H4 (cell line): ENCODE measurements around the gene CLINT1. TPM values are rescaled to one million over a fixed set of nuclear protein-coding genes. Genes with fewer than 3 reads are reported as not detected.

ENCODE experiments used
- DNase-seq: peaks from one replicate; pipeline ENCODE4 v3.0.0-alpha.2; 2015; ENCODE audit warnings: low spot score
- total RNA-seq: library from RNA; depleted of rRNA; stranded (reverse); fragments of >200 nt; shearing (Covaris generic); gene quantifications from 2 replicates; pipeline ENCODE4 v1.2.3, GENCODE V29; 2014; rRNA removed

CLINT1 gene
- total RNA-seq, 1 experiment from 2014 or later = 43.3 TPM

GRCh38 chr5:157758706-157759105 lies 100.2 kb downstream of the CLINT1 start:
- no peak for DNase-seq

GRCh38 chr5:157756122-157756521 lies 102.8 kb downstream of the CLINT1 start:
- no peak for DNase-seq

GRCh38 chr5:157750320-157750719 lies 108.6 kb downstream of the CLINT1 start:
- no peak for DNase-seq

GRCh38 chr5:157749462-157749799 lies 109.5 kb downstream of the CLINT1 start:
- no peak for DNase-seq

- peak; percentile 25 for DNase-seq
These were observed 110.0 kb downstream of the CLINT1 start for GRCh38 chr5:157748760-157749461.

- DNase-seq = no peak
These were observed 110.9 kb downstream of the CLINT1 start for GRCh38 chr5:157747766-157748700.

GRCh38 chr5:157747173-157747740 lies 111.7 kb downstream of the CLINT1 start:
- no peak for DNase-seq

GRCh38 chr5:157745041-157745456 lies 113.9 kb downstream of the CLINT1 start:
- DNase-seq = no peak

- no peak for DNase-seq
These were observed 114.6 kb downstream of the CLINT1 start for GRCh38 chr5:157744051-157745011.

GRCh38 chr5:157743163-157744050 lies 115.5 kb downstream of the CLINT1 start, which contains the start of gene LSM11:
Gene LSM11, plus strand, starts transcription at chr5:157743712. Its CDS starts 39 bp downstream, at chr5:157743751.
- peak; percentile 71 for DNase-seq

- no peak for DNase-seq
These were observed 117.8 kb downstream of the CLINT1 start for GRCh38 chr5:157741131-157741530.

GRCh38 chr5:157740229-157740610 lies 118.7 kb downstream of the CLINT1 start:
- DNase-seq = peak; percentile 17

GRCh38 chr5:157739388-157740228 lies 119.3 kb downstream of the CLINT1 start:
- no peak for DNase-seq

- no peak for DNase-seq
These were observed 123.0 kb downstream of the CLINT1 start for GRCh38 chr5:157735991-157736390.

Other genes with a start within 250 kb of the CLINT1 start
- not detected in 2 replicates for gene SOX30, start 206.7 kb downstream of the CLINT1 start, total RNA-seq
- gene C5orf52, start 187.6 kb downstream of the CLINT1 start, total RNA-seq = not detected in 2 replicates
- 22.6 and 27.1 TPM in 2 replicates for gene THG1L, start 127.7 kb downstream of the CLINT1 start, total RNA-seq
- gene LSM11, start 115.4 kb downstream of the CLINT1 start, total RNA-seq = 2.0 and 2.4 TPM in 2 replicates